Loucy (cell line): ENCODE results near the gene FGD3.
A peak's percentile ranks its signal among the peaks of the same experiment; 100 is the strongest.

Source experiments
- H2AFZ ChIP-seq: fragments of 200-600 bp; sonication (generic); 2 replicates; pipeline ENCODE4 v1.6.0; 2016; ENCODE audit warnings: antibody characterized with exemption, mild to moderate bottlenecking, low read length, moderate library complexity
- H3F3A ChIP-seq: fragments of 200-600 bp; 2 replicates; pipeline ENCODE4 v1.6.0; 2016; ENCODE audit warnings: antibody characterized with exemption, low read depth, mild to moderate bottlenecking
- H3K27me3 ChIP-seq: fragments of 200-600 bp; sonication (generic); 2 replicates; pipeline ENCODE4 v1.6.1; 2014; ENCODE audit warnings: low read length, mild to moderate bottlenecking; ENCODE audit not compliant: insufficient read depth, poor library complexity, severe bottlenecking
- H3K36me3 ChIP-seq: fragments of 200-600 bp; sonication (generic); 2 replicates; pipeline ENCODE4 v1.6.1; 2016; ENCODE audit warnings: low read length; ENCODE audit not compliant: insufficient read depth
- H3K4me1 ChIP-seq: fragments of 200-600 bp; sonication (generic); 2 replicates; pipeline ENCODE4 v1.5.1; 2014; ENCODE audit warnings: low read length, mild to moderate bottlenecking; ENCODE audit not compliant: insufficient read depth, poor library complexity, severe bottlenecking
- H3K4me2 ChIP-seq: fragments of 200-600 bp; sonication (generic); 2 replicates; pipeline ENCODE4 v1.6.0; 2014; ENCODE audit warnings: antibody characterized with exemption, low read length, low read depth, mild to moderate bottlenecking; ENCODE audit not compliant: poor library complexity, severe bottlenecking
- H3K4me3 ChIP-seq: fragments of 200-600 bp; sonication (generic); 2 replicates; pipeline ENCODE4 v1.5.1; 2014; ENCODE audit warnings: low read length, mild to moderate bottlenecking, mixed read lengths; ENCODE audit not compliant: poor library complexity, severe bottlenecking
- H3K79me2 ChIP-seq: fragments of 200-600 bp; sonication (generic); 2 replicates; pipeline ENCODE4 v1.6.1; 2014; ENCODE audit warnings: low read length; ENCODE audit not compliant: insufficient read depth
- H3K9ac ChIP-seq: fragments of 200-600 bp; sonication (generic); 2 replicates; pipeline ENCODE4 v1.6.0; 2014; ENCODE audit warnings: mild to moderate bottlenecking, low read depth, low read length, moderate library complexity; ENCODE audit not compliant: poor library complexity, severe bottlenecking
- H3K9me2 ChIP-seq: fragments of 200-600 bp; sonication (generic); replicated peaks from 2 replicates; pipeline ENCODE4 v1.6.1; 2016; ENCODE audit warnings: low read depth, low read length, mixed read lengths
- H3K9me3 ChIP-seq: fragments of 200-600 bp; sonication (generic); 2 replicates; pipeline ENCODE4 v1.6.1; 2014; ENCODE audit warnings: mild to moderate bottlenecking, antibody characterized with exemption, low read length, low read depth; ENCODE audit not compliant: insufficient read depth
- H4K20me1 ChIP-seq: fragments of 200-600 bp; sonication (generic); 2 replicates; pipeline ENCODE4 v1.6.0; 2014; ENCODE audit warnings: antibody characterized with exemption, low read length, mild to moderate bottlenecking; ENCODE audit not compliant: insufficient read depth, poor library complexity, severe bottlenecking
- CTCF ChIP-seq: fragments of 200-600 bp; sonication (generic); conservative IDR thresholded peaks from 2 replicates; pipeline ENCODE4 v1.5.1; 2014; ENCODE audit warnings: mild to moderate bottlenecking, antibody characterized with exemption, low read length
- EZH2phosphoT487 ChIP-seq: fragments of 200-600 bp; IDR thresholded peaks from 2 replicates; pipeline ENCODE4 v1.6.1; 2018; ENCODE audit warnings: antibody characterized with exemption, mild to moderate bottlenecking, moderate library complexity, borderline replicate concordance

The FGD3 gene

GRCh38 chr9:92962303-92962649, 15.0 kb downstream of the FGD3 start:
- Histone ChIP-seq H3K9ac (no peak overlapping the region), H3K4me2 (no peak overlapping the region), H2AFZ (no peak overlapping the region), H3F3A (no peaks in the 10 kb centered on the region), H3K27me3 (no peaks in the 10 kb centered on the region), H4K20me1 (peaks cover 14% of the 10 kb centered on the region), H3K9me3 (no peaks in the 10 kb centered on the region), H3K79me2 (peaks cover 40% of the 10 kb centered on the region), H3K9me2 (no peaks in the 10 kb centered on the region), H3K4me1 (peaks cover 35% of the 10 kb centered on the region), H3K36me3 (no peaks in the 10 kb centered on the region), H3K4me3 (no peak overlapping the region)
- TF ChIP-seq CTCF (no peak), EZH2phosphoT487 (no peak)

GRCh38 chr9:92962846-92963245, 15.5 kb downstream of the FGD3 start:
- H3F3A ChIP-seq: no peaks in the 10 kb centered on the region
- no peak overlapping the region for H3K4me3 ChIP-seq
- no peak for TF ChIP-seq EZH2phosphoT487
- no peak for TF ChIP-seq CTCF
- H4K20me1 ChIP-seq: peaks cover 14% of the 10 kb centered on the region
- H3K36me3 ChIP-seq: no peaks in the 10 kb centered on the region
- H3K27me3 ChIP-seq: no peaks in the 10 kb centered on the region
- H3K4me1 ChIP-seq: peaks cover 38% of the 10 kb centered on the region
- H2AFZ ChIP-seq: no peak overlapping the region
- no peaks in the 10 kb centered on the region for H3K9me2 ChIP-seq
- H3K9me3 ChIP-seq: no peaks in the 10 kb centered on the region
- H3K4me2 ChIP-seq: no peak overlapping the region
- no peak overlapping the region for H3K9ac ChIP-seq
- H3K79me2 ChIP-seq: peaks cover 46% of the 10 kb centered on the region

GRCh38 chr9:92963831-92964606, 16.7 kb downstream of the FGD3 start:
- Histone ChIP-seq H3F3A (no peaks in the 10 kb centered on the region), H4K20me1 (peaks cover 18% of the 10 kb centered on the region), H3K9ac (peak overlapping the region; percentile 97), H3K36me3 (no peaks in the 10 kb centered on the region), H3K4me3 (peak overlapping the region; percentile 83), H3K27me3 (no peaks in the 10 kb centered on the region), H3K4me2 (peak overlapping the region; percentile 100), H2AFZ (peak overlapping the region; percentile 88), H3K9me3 (no peaks in the 10 kb centered on the region), H3K9me2 (no peaks in the 10 kb centered on the region), H3K79me2 (peaks cover 58% of the 10 kb centered on the region), H3K4me1 (peaks cover 46% of the 10 kb centered on the region)
- TF ChIP-seq EZH2phosphoT487: no peak
- no peak for TF ChIP-seq CTCF
